ENCODE results near the gene CDRT15.
"Not testable (repeated sequence)": the region's sequence is repeated elsewhere in the genome, so short reads cannot be mapped to it uniquely, and the experiment has no call there.

Gene CDRT15

DNA sequence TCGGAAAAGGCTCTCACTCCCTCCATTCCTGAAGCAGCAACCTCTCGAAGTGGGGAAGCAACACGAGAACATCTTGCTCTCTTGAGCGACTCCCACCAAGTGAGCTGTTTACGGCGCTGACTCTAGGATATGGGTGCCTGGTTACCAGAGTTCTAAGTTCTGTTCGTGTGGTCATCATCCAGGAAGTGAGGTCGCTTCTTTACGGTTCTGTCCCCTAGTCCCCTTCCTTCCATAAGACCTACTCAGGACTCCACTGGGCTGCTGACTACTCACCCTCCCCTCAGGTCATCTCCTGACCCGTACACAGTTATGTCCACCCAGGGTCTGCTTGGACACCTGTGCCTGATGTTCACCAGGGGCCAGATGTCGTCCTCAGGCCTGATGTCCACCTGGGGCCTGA lies at the start of gene CDRT15:
Gene CDRT15, minus strand, starts transcription at position 101 of the 400 bp plus-strand sequence. Its CDS starts 29 bp downstream, at position 72.
- DNase-seq (ENCODE audit: low read depth), result not testable (repeated sequence)

DNA sequence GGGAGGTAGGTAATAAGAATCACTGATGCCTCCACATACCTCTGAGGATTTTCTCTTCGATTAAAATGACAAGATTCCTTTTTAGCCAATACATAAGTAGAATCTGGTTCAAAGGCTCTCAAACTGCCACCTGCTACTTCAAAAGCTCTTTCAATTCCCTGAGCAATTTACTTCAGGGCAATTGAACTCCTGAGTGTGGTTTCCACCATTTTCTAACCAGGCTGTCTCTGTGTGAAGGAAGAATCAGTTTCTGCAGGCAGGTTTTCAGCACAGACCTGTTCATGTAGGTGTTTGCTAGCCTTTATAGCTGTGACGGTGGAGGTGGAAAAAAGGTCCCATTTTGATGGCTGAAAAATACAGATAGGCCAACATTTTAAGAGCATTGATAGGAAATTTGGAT lies 46.1 kb upstream of the CDRT15 start:
- DNase-seq (ENCODE audit: low read depth), result no peak

DNA sequence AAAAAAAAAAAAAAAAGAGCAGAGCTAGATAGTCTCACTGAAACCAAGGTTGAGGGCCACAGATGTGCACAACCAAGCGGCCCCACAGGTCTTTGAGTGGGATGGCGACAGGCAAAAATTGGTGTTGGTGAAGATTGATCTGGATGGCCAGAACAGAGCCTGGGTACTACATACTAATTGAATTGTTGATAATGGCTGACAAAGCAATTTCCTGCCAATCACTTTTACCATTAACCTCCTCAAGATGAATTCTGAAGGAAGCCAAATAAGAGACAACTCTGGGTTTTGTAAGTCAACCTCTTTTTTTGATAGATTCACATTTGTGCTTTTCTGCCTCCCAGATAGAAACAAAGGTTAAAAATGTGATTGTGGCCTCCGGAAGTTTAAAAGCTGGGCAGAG lies 44.9 kb upstream of the CDRT15 start:
- no peak for DNase-seq (ENCODE audit: low read depth)

DNA sequence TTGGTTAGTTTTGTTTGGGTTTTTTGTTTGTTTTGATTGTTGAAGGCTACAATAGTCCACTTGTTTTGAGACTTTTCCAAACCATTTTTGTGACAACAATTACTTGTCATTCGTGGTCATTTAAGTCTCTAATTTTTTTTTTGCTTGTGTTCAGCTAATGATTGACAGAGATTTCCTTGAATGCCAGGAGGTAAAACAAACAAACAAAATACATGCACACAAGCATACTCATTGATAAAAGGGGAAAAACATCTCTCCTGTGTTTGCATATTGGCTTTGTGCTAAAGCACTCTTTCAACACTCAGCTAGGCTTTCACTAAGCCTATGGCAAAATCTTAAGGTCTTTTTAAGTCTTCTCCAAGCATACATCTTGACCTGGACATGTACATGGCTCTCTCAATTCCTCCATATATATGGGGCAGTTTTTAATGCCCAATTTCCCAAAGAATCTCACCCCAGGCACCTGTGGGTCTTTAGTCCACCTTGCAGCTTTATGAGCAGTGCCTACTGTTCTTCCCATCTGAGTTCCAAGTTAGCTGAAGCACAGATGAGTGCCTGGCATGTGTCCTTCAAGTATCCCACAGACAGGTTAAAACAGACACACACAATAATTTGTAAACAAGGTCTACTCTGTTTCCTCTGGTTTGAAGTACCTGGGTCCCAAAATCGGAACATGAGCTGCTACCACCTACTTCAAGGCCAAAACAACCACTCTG lies 40.0 kb upstream of the CDRT15 start:
- no peak for DNase-seq (ENCODE audit: low read depth)

DNA sequence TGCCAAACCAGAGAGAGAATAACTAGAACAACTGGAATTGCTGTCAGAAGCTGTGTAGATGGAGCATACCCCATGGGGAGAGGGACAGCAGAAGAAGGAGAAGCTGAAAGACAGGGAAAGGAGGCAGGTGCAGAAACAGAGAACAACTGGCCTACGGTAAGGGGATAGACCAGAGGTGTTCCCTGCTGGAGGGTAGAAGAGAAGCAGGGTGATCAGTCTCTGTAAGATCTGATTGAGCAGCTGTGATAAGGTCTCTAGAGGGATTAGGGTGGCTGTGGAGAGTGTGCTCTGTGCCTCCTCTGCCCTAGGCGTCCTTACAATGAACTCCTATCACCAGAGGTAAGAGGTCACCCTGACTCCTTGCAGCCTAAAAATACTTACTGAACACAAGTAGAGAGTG lies 33.8 kb upstream of the CDRT15 start:
- no peak for DNase-seq (ENCODE audit: low read depth)

DNA sequence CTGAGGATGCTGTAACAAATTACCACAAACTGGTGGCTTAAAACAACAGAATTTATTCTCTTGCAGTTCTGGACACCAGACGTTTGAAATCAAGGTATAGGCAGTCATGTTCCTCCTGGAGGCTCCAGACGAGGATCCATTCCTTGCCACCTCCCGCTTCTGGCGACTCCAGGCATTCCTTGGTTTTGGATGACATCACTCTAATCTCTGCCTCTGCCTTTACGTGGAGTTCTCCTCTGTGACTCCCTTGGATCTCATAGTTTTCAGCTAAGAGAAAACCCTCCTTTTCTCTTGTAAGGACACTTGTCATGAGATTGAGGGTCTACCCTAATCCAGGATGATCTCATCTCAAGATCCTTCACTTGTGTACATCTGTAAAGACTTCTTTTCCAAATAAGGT lies 32.8 kb upstream of the CDRT15 start:
- no peak for DNase-seq (ENCODE audit: low read depth)

DNA sequence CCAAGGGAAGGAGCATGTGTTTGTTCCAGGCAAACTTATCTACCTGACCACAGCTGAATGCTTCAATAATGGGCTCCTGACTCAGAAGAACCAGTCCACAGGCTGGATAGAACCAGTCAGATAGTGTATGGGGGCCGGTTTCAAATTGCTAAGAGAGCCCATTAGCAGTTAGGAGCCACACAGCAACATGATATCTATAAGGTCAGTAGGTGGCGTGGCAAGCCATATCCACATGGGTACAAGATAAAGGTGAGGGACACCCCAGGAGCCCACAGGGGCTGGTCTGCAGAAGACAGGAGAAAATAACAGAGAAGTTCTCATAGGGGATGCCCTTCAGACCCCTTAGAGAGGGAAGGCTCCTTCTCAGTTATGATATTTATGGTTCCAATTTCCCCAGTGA lies 31.6 kb upstream of the CDRT15 start:
- DNase-seq (ENCODE audit: low read depth), result no peak

DNA sequence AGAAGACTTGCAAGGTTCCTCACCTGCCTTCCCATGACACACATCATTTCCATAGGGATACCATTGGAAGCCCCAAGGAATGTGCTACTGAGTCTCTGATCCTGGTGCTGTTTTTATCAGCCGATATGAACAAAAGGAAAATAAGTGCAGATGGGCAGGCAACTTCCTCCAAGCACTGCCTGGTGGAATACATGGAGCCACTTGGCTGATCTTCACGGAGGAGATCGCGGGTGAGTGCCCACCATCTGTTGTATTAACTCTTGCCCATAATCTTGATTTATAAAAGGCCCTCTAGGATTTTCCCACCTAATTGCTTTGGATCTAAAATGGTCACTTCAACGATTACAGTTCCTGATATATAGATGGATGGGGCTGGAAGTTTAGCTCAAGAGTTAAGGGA lies 24.7 kb upstream of the CDRT15 start:
- no peak for DNase-seq (ENCODE audit: low read depth)

DNA sequence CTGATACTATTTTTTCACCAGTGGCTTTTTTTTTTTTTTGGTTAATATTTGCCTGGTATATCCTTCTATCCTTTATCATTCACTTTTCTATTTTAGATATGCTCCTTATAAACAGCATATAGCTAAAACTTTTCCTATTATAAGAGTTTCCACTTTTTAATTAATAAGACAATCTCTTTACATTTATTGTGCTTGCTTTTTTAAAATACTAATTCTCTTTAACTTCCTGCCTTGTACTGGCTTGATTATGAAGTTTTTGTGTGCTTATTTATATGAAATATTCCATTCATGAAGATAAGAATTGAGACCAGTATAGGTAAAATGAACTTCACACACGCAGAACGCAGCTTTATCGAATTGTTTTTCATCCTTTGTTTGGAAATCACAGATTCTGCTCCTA lies 9.0 kb upstream of the CDRT15 start:
- DNase-seq (ENCODE audit: low read depth), result no peak

DNA sequence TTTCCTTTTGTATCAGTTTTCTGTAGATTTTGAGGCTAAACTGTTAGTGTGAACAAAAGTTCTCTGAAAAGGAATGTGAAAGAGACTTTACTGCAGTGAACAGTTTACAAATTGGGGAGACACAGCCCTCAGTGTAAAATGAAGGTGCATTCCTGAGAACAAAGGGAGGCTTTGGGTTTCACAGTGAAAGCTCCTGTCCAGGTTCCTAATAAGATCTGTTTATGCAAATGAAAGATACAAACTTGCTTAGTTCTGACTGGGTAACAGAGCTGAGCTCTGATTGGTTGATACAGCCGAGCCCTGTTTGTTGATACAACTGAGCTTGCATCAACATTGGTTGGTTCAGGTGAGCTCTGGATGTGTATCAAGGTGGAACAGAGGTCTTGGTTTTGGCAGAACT lies 8.3 kb upstream of the CDRT15 start:
- no peak for DNase-seq (ENCODE audit: low read depth)

DNA sequence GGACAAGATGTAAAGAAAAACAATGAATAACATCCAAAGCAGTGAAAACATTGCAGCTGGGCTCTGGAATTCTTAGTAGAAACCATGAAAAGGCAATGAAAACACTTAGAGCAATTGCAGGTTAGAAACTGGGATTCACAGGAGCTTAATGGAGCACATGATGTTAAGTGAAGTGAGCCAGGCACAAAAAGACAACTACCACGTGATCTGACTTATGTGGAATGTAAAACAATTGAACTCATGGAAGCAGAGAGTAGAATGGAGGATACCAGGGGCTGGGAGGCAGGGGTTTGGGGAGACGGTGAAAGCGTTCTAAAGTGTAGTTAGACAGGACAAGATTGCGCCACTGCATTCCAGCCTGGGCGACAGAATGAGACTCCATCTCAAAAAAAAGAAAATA lies 2.6 kb upstream of the CDRT15 start:
- DNase-seq (ENCODE audit: low read depth), result not testable (repeated sequence)

DNA sequence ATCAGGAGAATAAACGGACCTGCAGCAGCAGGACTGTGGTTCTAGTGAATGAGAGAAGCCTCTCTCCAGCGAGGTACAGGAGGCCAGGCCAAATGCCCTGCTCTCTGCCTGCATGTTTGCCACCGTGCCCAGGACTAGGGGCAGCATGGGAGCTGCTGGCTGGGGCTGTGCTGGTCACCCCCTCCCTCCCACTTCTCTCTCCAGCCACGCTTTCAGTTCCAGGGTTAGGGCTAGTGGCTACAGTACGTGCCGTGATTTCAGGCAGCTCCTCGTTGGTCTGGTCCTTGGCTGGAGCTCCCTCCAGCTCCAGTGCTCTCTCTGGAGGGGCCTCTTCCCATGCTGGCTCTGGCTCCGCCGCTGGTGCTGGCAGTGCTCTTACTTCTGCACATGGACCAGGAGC lies 630 bp downstream of the CDRT15 start:
- DNase-seq (ENCODE audit: low read depth), result not testable (repeated sequence)

DNA sequence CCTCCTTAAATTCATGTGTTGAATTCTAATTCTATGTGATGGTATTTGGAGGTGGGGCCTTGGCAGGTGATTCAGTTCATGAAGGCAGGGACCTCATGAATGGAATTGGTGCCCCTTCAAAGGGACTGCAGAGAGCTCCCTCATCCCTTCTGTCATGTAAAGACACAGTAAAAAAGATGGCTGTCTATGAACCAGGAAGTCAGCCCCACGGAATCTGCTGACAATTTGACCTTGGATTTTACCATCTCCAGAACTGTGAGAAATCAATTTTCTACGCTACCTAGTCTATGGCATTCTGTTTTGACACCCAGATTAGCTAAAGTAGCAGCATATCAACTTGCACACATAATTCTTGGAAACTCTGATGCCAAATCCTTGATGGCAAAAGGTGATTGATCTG lies 1.6 kb downstream of the CDRT15 start:
- DNase-seq (ENCODE audit: low read depth), result not testable (repeated sequence)

DNA sequence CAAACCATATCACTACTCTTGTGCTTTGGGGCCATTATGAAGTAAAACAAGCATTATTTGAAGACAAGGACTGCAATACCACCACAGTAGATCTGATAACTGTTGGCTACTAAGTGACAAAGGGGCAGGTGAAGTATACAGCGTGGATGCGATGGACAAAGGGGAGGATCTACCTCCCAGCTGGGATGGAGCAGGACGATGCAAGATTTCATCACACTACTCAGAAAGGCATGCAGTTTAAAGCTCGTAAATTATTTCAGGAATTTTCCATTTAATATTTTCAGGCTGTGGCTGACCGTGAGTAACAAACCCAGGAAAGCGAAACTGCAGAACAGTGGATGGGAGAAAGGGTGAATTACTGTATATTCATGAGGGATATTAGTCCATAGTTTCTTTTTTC lies 5.5 kb downstream of the CDRT15 start:
- not testable (repeated sequence) for DNase-seq (ENCODE audit: low read depth)

DNA sequence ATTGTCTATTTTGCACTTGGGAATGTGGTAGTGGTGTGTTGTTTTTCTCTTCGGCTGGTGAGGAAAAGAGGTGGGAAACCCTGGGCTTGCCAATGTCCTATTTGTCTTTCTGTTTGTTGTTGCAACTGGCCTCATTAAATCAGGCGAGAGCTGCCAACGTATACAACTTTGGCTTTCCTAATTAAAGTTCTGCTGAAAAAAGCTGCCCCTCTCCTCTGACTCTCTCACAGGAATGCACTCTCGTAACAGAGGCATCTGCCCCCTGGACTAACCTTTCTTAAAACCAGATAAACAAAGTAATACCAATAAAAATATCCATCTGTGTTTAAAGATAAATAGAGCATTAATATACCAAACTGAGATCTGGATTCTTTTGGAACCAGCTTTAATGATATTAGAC lies 7.8 kb downstream of the CDRT15 start:
- no peak for DNase-seq (ENCODE audit: low read depth)

DNA sequence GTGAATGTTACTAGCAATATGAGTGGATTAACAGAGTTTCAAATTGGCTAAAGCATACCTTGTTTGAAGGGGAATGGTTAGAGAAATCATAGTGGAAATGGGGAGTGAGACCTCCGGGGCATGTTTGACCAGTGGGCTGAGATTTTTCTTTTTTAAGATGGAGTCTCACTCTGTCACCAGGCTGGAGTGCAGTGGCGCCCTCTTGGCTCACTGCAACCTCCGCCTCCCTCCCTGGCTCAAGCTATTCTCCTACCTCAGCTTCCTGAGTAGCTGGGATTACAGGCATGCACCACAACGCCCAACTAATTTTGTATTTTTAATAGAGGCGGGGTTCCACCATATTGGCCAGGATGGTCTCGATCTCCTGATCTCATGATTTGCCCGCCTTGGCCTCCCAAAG lies 9.6 kb downstream of the CDRT15 start:
- DNase-seq (ENCODE audit: low read depth), result no peak

DNA sequence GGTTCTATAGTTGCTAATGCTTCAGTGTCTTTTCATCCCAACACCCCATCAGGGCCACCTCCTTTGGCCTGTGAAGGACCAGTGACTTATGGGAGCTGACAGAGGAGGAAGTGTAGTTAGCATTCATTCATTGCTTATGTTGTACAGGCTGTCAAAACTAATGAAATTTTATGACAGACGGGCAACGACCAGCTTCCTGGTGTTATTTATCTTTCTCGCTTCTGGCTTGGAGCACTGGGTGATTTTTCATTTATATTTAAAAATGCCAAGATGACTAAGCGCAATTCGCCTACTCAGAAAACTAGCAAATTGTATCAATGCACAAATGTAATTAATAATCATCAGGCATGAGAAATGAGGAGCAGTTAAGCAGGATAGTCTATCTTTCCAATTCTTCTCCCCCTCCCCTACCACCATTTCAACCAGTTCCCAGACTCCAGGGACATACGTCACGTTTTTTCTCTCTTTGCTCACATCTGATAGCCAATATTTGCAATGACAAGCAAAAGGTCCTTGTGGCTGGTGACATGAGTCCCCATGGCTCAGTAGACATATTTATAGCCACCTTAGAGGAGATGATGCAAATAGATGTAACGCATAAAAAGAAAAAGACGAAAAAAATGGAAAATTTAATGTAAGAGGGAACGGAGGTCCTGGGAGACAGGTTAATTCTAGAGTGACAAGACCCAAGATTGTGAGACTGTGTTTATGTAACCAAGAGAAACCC lies 11.2 kb downstream of the CDRT15 start:
- DNase-seq (ENCODE audit: low read depth), result no peak

DNA sequence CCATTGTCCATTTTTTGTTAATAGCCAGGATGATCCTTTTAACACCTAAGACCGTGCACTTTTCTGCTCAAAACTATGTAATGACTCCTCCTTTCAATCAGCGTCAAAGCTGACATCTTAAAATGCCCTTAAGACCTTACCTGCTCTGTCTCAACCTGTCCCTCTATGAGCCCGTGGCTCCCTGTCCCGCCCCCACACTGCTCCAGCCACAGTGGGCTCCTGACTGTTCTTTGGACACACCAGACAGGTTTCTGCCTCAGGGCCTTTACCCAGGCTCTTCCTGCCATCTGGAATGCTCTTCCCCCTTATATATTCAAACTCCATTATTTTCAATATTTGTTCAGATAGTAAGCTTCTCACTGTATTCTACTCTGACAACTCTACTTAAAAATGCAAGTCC lies 14.1 kb downstream of the CDRT15 start:
- no peak for DNase-seq (ENCODE audit: low read depth)

DNA sequence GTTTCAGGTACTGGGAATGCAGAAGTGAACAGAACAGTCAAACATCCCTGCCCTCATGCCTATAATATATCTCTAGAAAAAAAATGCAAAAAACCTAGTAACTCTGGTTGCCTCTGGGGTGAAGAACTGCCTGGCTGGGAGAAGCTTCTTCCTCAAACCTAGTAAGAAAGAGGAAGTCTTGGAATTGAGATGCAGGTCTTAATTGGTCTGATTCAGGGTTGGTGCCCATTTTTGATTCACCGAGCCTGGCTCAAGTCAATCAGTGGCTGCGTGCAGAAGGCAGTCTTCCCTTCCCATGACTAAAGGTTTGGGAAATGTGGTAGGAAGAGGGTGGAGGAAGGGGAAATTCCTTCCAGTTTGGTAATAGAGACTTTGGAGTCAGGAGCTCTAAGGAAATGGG lies 22.4 kb downstream of the CDRT15 start:
- DNase-seq (ENCODE audit: low read depth), result no peak

DNA sequence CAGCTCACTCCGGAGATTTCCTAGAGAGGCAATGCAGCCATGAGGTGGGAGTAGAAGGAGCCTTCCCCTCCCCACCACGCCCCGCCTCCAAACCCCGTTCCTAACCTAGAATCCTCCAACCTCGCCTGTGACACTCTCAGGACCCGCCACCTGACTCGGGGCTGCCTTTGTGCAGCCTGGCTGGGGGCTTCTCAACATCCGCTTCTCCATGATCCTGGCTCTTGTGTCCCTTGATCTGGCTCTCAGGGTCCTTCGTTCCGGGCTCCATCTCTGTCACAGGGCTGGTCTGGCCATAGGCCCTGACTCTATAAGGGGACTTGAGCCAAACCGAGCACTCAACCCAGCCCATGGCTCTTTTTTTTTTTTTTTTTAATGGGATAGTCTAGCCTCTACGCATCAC lies 24.3 kb downstream of the CDRT15 start:
- DNase-seq (ENCODE audit: low read depth), result no peak

DNA sequence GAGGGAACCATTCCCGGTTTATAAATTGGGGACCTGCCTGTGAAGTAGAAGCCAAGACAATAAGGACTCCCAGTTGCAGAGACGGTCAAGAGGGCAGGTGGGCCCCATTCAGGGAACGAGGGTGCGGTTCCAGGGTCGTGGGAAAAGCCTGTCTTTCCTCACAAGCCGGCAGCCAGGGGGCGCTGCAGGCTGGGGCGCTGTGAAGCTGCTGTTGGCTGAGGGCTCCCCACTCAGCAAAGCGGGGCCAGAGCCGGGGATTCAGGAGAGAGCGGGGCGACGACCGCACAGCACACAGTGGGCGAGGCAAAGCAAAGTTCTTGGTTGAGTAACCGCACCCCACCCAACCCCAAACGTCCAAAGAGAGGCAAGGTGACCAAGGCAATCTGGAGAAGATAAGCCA lies 24.9 kb downstream of the CDRT15 start:
- no peak for DNase-seq (ENCODE audit: low read depth)

DNA sequence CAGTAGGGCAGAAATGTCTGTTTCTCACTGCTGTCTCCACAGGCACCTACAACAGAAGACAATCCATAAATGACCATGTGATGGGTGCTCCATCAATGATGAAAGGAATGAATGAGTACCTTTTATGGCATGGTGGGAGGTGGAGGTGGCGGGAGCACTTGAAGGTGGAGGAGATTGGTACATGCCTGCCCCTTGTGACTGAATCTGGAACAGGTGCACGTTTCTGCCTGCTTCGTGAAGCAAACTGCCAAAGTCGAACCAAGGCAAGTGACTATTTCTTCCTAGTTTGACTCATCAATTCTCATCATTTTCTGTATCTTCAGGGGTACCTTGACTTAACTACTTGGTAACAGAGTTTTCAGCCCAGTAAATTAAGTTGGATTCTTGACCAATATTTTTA lies 25.4 kb downstream of the CDRT15 start:
- DNase-seq (ENCODE audit: low read depth), result no peak

DNA sequence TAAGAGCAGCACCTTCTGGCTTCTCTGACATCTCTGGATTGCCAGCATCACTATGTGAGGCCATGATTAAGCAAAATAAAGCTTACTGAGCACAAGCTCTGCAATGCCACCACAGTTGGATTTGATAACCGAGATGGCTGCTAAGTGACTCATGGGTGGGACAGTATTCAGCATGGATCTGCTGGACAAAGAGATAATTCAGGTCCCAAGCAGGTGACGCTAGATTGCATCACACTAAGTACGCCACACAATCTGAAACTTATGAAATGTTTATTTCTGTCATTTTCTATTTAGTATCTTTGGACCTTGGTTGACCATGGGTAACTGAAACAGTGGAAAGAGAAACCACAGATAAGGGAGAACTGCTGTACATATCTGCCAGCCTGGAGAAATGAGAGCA lies 27.4 kb downstream of the CDRT15 start:
- no peak for DNase-seq (ENCODE audit: low read depth)

DNA sequence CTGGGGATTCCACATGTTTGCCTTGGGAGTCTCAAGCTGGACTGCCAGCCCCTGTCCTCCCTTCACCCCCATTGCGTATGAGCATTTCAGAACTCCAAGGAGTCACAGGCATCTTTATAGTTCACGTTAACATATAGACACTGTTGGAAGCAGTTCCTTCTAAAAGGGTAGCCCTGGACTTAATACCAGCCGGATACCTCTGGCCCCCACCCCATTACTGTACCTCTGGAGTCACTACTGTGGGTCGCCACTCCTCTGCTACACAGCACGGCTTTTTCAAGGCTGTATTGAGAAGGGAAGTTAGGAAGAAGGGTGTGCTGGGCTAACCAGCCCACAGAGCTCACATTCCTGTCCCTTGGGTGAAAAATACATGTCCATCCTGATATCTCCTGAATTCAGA lies 28.9 kb downstream of the CDRT15 start:
- DNase-seq (ENCODE audit: low read depth), result no peak

Measured in activated T-helper 9 cell treated with anti-CD3 and anti-CD28 coated beads, Interleukin-2, amount 50 U/mL, for 16 hours (primary cell).